Central memory CD8-positive, alpha-beta T cell (primary cell): ENCODE data around the gene FUOM.
"Not testable (repeated sequence)": the region's sequence is repeated elsewhere in the genome, so short reads cannot be mapped to it uniquely, and the experiment has no call there.

Experiments used
- ATAC-seq: fragments of 150-1000 bp; cut with Tn5 transposase; replicated peaks from 2 replicates; pipeline ENCODE4 v1.10.0; 2022; ENCODE audit warnings: mild to moderate bottlenecking, moderate FRiP score, moderate number of reproducible peaks; ENCODE audit not compliant: poor library complexity, severe bottlenecking; ENCODE audit errors: extremely low read depth
- DNase-seq, 2 donors: peaks; one replicate each; pipeline ENCODE4 v3.0.0; 2021; ENCODE audit warnings: low spot score in 2 of 2
- H3K27ac Mint-ChIP-seq: one replicate; pipeline ENCODE4 v1.8.0; 2022; ENCODE audit warnings: low read depth, mild to moderate bottlenecking, moderate library complexity, mixed read lengths
- H3K27me3 Mint-ChIP-seq: one replicate; pipeline ENCODE4 v1.8.0; 2022; ENCODE audit warnings: mixed read lengths
- H3K36me3 Mint-ChIP-seq: one replicate; pipeline ENCODE4 v1.8.0; 2022; ENCODE audit warnings: mild to moderate bottlenecking, moderate library complexity, mixed read lengths; ENCODE audit not compliant: insufficient read depth
- H3K4me1 Mint-ChIP-seq: one replicate; pipeline ENCODE4 v1.8.0; 2022; ENCODE audit warnings: mixed read lengths
- H3K4me3 Mint-ChIP-seq: one replicate; pipeline ENCODE4 v1.8.0; 2022; ENCODE audit warnings: mild to moderate bottlenecking, moderate library complexity, mixed read lengths
- H3K9me3 Mint-ChIP-seq: one replicate; pipeline ENCODE4 v1.8.0; 2022; ENCODE audit warnings: mixed read lengths

The FUOM gene

DNA sequence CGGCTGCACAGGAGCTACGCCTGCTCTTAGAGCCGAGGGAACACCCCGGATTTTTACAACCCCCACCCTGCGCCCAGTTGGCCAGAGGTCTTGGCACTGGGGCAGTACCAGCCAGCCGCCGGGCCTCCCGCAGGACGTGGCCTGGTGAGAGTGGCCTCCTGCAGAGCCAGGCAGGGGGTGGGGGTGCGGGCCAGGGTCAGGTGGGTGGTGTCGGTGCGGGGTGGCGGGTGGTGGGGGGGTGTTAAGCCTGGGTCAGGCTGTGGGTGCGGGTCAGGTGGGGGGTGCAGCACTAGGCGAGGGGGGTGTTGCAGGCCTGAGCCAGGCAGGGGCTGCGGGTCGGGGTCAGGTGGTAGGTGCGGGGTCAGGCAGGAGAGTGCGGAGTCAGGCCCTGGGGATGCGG is 14.7 kb upstream of the FUOM start:
- ATAC-seq, result no peak

DNA sequence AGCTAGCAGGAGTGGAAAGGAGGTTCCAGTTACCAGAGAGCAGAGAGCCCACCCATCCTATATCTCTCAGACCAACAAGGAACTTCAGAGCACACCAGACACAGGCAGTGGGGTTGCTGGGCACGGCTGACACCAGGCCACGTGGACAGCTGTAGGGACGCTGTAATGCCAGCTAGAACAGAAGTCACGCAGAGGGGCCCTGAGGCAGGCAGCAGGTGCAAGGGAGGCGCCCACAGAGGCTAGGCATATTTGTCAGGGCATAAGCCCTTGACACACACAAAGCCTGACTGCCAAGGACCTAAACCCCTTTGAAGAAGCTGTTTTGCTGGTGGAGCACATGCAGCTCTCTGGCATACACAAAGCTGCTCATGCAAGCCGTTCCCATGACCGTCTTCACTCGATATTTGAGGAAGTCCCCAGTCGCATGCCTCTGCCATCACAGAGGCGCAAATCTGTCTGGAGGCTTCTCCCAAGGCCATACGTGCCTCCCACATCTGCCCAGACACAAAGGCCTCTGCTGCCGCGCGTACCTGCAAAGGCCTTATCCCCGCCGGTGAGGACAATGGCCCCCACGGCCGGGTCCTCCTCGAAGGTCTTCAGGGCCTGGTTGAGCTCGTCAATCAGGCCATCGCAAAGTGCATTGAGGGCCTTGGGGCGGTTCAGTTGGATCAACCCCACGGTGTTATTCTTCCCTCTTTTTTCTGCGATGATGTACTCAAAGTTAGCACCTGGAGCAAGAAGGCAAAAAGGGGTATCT is 12.4 kb upstream of the FUOM start:
- Mint-ChIP-seq H3K9me3 (no peaks in the 10 kb centered on the region), H3K4me3 (peak overlapping the region; percentile 76), H3K27ac (no peak overlapping the region), H3K4me1 (peaks cover 6% of the 10 kb centered on the region), H3K36me3 (peaks cover 16% of the 10 kb centered on the region), H3K27me3 (no peaks in the 10 kb centered on the region)
- ATAC-seq, result no peak
- no peak for DNase-seq

More for the DNA sequence above, 14.7 kb upstream of the FUOM start:
- no peak overlapping the region for H3K27ac Mint-ChIP-seq
- H3K36me3 Mint-ChIP-seq, result peaks cover 14% of the 10 kb centered on the region
- H3K4me1 Mint-ChIP-seq, result peaks cover 6% of the 10 kb centered on the region
- H3K4me3 Mint-ChIP-seq, result peak overlapping the region; percentile 76
- no peaks in the 10 kb centered on the region for H3K9me3 Mint-ChIP-seq
- DNase-seq, result no peak
- no peaks in the 10 kb centered on the region for H3K27me3 Mint-ChIP-seq

DNA sequence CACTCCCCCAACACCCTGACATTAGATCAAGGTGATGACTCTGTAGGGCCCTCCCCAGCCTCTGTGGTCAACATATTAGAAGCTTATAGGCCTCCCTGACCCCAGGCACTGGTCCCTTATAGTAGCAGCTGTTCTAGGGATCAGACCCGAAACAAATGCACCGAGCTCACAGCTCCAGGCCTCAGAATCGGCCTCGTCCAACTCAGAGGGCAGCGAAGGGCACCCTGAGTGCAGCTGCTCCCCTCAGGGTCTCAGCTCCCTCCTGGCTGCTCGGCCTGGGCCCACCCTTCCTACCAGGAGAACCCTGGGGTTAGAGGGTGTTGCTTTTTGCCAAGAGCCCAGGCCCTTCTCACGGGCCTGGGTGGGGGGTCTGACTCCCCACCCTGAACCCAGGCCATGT is 10.3 kb upstream of the FUOM start:
- no peaks in the 10 kb centered on the region for H3K27me3 Mint-ChIP-seq
- ATAC-seq (no peak), DNase-seq (no peak)
- H3K9me3 Mint-ChIP-seq, result no peaks in the 10 kb centered on the region
- H3K27ac Mint-ChIP-seq, result peak overlapping the region; percentile 74
- H3K4me1 Mint-ChIP-seq, result no peaks in the 10 kb centered on the region
- peaks cover 17% of the 10 kb centered on the region for H3K36me3 Mint-ChIP-seq
- H3K4me3 Mint-ChIP-seq, result no peak overlapping the region

DNA sequence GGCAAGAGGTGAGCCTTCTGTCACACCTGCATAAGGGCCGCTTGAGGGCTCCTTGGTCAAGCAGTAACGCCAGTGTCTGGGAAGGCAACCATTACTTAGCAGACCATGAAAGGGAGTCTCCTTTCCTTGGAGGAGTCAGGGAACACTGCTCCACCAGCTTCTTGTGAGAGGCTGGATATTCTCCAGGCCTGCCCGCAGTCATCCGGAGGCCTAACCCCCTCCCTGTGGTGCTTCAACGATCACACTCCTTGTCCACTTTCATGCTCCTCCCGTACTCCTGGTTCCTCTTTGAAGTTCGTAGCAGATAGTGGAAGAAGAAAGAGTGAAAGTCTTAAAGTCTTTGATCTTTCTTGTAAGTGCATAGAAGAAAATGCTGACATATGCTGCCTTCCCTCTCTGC is 9.6 kb upstream of the FUOM start:
- not testable (repeated sequence) for H3K4me1 Mint-ChIP-seq, H3K9me3 Mint-ChIP-seq, H3K4me3 Mint-ChIP-seq, ATAC-seq, DNase-seq, H3K27me3 Mint-ChIP-seq
- Mint-ChIP-seq H3K36me3 (peaks cover 17% of the 10 kb centered on the region), H3K27ac (peak overlapping the region; percentile 74)

DNA sequence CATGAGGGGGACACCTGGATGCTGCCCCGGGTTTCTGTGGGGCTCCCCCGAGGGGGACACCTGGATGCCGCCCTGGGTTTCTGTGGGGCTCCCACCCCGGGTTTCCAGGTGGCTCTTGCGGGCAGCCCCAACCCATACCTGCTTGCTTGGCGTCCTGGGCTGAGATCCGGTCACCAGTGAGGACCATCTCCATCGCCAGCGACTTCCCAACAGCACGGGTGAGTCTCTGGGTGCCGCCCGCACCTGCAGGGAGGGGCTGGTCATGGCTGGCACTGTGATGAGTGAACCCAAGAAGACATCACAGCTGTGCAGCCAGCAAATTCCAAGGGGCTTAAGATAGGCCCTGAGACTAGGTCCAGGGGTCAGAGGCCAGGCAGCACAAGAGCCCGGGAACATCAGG is 8.9 kb upstream of the FUOM start:
- ATAC-seq, result no peak
- H3K27ac Mint-ChIP-seq, result no peak overlapping the region
- peaks cover 17% of the 10 kb centered on the region for H3K36me3 Mint-ChIP-seq
- H3K4me3 Mint-ChIP-seq, result no peak overlapping the region
- no peaks in the 10 kb centered on the region for H3K27me3 Mint-ChIP-seq
- no peak for DNase-seq
- no peaks in the 10 kb centered on the region for H3K9me3 Mint-ChIP-seq
- peaks cover 5% of the 10 kb centered on the region for H3K4me1 Mint-ChIP-seq

DNA sequence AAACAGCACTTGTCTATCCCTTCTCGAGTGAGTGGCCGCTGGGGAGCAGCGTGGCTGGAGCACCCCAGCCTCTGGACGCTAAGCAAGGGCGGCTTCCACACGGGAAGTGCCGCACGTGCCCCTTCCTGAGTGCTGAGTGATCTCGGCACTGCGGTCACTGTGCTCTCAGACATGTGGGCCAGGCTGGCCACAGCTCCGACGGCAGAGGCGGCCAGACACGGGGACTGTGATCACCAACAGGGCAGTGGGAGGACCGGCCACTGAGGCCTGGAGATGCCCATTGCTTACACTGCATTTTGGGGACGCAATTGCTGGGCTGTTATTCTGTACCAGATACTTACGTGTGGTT is 8.3 kb upstream of the FUOM start:
- H3K27ac Mint-ChIP-seq, result no peak overlapping the region
- H3K36me3 Mint-ChIP-seq, result peaks cover 17% of the 10 kb centered on the region
- DNase-seq (no peak), ATAC-seq (no peak)
- peaks cover 11% of the 10 kb centered on the region for H3K4me1 Mint-ChIP-seq
- no peak overlapping the region for H3K4me3 Mint-ChIP-seq
- no peaks in the 10 kb centered on the region for H3K9me3 Mint-ChIP-seq
- H3K27me3 Mint-ChIP-seq, result no peaks in the 10 kb centered on the region

DNA sequence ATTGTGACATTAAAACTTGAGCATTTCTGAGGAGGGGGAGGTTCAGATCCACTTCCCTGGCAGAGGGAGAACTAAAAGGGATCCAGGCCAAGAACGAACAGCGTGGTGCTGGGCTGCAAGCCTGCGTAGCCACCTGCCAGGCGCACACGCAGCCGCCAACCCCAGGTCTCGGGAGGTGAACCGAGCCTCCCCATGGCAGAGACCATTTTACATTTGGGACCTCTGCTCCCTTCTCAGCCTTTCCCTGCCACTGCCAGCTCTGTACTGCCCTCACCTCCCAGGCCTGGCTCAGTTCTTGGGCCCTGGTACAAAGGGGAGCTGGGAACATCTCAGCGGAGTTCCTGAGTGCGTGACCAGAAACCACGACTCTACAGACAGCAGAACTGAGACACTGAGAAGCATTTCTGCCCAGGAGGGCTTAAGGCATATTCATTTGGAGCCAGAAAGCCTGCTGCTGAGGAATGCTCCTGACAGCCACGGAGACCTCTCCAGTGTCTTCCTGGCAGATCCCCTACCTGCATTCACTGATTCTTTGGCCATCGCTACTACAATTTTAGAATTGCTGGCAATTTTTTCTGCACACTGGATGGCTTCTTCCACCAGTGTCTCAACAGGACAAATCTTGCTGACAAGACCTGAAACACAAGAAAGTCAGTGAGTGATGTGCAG is 7.8 kb upstream of the FUOM start:
- peaks cover 11% of the 10 kb centered on the region for H3K4me1 Mint-ChIP-seq
- peaks cover 15% of the 10 kb centered on the region for H3K36me3 Mint-ChIP-seq
- H3K27ac Mint-ChIP-seq, result no peak overlapping the region
- H3K4me3 Mint-ChIP-seq, result no peak overlapping the region
- ATAC-seq, result no peak
- H3K27me3 Mint-ChIP-seq, result no peaks in the 10 kb centered on the region
- H3K9me3 Mint-ChIP-seq, result no peaks in the 10 kb centered on the region
- no peak for DNase-seq

DNA sequence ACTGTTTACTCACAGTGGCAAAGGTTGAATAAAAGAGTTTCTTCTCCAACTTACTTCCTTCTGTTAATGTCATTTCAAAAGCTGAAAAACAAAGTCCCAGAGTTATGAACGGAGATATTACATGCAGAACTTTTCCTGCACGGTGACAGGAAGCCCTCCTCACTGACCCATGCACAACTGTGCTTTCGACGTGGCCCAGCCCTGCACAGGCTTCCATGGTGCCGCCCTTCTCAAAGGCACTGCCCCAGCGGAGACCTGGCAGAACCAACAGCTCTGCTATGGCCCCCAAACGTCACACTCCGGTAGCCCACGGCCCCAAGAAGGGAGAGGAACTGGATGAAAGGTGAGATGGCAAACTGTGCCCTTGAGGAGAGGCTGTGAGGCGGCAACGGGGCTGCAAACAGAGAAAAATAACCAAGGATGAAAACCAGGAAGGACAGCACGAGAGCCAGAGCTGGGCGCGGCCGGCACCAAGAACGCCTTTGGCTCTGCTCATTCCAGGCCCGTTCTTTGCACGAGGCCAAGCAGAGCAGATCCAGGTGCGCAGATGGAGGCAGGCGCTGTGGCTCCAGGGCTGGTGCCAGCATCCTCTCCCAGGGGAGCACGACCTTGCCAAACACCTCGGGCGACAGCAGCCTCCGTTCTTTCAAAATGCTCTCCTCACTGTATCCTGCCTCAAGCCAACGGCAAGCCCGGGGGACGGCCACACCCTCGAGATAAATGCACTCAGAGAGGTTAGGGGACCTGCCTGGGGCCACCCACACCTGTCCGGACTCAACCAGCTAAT is 7.0 kb upstream of the FUOM start:
- Mint-ChIP-seq H3K9me3 (no peaks in the 10 kb centered on the region), H3K4me1 (peaks cover 11% of the 10 kb centered on the region), H3K27ac (no peak overlapping the region), H3K4me3 (no peak overlapping the region), H3K27me3 (no peaks in the 10 kb centered on the region), H3K36me3 (peaks cover 13% of the 10 kb centered on the region)
- ATAC-seq (no peak), DNase-seq (no peak)

DNA sequence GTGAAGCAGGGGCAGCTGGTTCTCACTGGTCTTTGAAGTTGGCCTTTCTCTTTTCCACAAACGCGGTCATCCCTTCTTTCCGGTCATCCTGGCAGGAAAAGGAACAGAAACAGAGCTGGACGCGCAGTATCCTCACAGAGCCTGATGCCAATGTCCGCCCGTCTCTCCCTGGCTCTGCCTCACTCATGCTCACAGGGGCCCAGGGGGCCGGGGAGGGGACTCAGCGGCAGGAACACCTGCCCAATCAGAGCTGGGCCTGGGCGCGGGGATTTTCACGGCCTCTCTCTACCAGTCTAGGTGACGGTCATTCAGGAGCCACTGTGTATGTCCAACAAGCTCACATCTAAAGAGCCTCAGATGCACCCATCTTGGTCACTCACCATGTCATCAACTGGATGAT is 5.0 kb upstream of the FUOM start:
- Mint-ChIP-seq H3K9me3 (no peaks in the 10 kb centered on the region), H3K27ac (no peak overlapping the region), H3K4me3 (no peak overlapping the region), H3K4me1 (peaks cover 11% of the 10 kb centered on the region), H3K36me3 (peaks cover 8% of the 10 kb centered on the region), H3K27me3 (no peaks in the 10 kb centered on the region)
- DNase-seq (no peak), ATAC-seq (no peak)

DNA sequence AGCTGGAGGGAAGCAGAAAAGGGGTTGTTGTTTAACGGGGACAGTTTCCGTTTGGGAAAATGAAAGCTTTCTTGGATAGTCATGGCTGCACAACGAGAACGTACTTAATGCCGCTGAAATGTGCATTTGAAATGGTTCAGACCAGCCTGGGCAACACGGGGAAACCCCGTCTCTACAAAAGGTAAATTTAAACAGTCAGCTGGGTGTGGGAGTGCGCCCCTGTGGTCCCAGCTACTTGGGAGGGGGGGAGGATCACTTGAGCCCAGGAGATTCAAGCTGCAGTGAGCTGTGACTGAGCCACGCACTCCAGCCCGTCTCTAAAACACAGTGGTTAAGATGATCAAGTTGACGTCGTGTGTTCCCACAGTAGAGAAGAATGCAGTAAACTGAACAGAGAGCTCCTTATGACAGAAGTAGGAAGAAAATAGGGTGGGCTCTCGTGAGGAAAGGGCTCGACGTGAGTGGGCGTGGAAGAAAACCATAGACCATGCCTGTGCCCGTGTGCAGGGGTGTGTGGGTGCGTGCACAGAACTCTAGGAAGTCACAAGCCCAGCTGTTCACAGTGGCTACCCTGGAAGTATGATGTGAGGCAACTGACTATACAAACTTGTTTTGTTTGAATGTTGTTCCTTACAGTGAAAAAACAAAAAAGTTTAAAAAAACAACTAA is 4.1 kb upstream of the FUOM start:
- Mint-ChIP-seq H3K9me3 (no peaks in the 10 kb centered on the region), H3K4me1 (peaks cover 11% of the 10 kb centered on the region), H3K27me3 (no peaks in the 10 kb centered on the region), H3K27ac (peak overlapping the region; percentile 81), H3K36me3 (peaks cover 9% of the 10 kb centered on the region), H3K4me3 (peak overlapping the region; percentile 39)
- DNase-seq (no peak), ATAC-seq (no peak)

DNA sequence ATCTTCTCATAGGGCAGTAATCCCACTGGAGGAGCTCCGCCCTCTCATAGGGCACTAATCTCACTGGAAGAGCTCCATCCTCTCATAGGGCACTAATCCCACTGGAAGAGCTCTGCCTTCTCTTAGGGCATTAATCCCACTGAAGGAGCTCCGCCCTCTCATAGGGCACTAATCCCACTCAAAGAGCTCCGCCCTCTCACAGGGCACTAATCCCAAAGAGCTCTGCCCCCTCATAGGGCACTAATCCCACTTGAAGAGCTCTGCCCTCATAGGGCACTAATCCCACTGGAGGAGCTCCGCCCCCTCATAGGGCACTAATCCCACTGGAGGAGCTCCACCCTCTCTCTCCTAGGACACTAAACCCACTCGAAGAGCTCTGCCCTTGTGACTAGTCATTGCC is 3.4 kb upstream of the FUOM start:
- H3K4me1 Mint-ChIP-seq, result peaks cover 12% of the 10 kb centered on the region
- no peaks in the 10 kb centered on the region for H3K9me3 Mint-ChIP-seq
- DNase-seq (no peak), ATAC-seq (no peak)
- peaks cover 9% of the 10 kb centered on the region for H3K36me3 Mint-ChIP-seq
- H3K27ac Mint-ChIP-seq, result peak overlapping the region; percentile 81
- H3K27me3 Mint-ChIP-seq, result no peaks in the 10 kb centered on the region
- peak overlapping the region; percentile 39 for H3K4me3 Mint-ChIP-seq

DNA sequence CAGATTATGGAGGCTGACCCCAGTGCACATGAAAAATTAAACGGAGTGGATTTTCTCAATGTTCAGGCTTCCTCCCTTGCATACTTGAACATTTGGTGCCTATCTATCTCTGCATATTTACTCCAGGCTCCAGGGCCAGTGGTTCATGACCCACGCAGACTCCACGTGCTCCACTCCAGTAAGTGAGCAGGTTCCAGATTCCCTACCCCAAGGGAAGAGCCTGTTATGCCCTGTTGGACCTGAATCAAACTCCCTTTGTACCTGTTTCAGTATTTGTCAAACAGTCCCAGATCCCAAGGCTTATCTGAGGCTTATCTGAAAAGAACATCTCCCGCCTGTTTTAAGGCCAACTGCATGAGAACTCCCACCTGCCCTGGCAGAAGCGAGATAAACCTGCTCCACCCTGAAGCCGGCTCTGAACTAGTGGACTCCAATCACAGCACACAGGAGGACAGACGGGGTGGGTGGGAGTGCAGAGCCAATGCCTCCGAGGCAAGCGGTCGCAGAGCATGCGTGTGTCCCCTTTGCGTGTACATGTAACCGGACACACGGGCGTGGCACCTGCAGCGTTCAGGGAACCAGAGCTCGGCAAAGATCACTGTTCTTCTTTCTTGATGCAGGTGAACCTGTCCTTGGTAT is 2.3 kb upstream of the FUOM start:
- Mint-ChIP-seq H3K4me1 (peaks cover 16% of the 10 kb centered on the region), H3K27ac (peak overlapping the region; percentile 64), H3K36me3 (peaks cover 8% of the 10 kb centered on the region), H3K27me3 (no peaks in the 10 kb centered on the region), H3K4me3 (no peak overlapping the region), H3K9me3 (no peaks in the 10 kb centered on the region)
- ATAC-seq (no peak), DNase-seq (no peak)
